Inferior parietal cortex (tissue), 1 donor: ENCODE data around the gene PDGFC.
A peak's percentile ranks its signal among the peaks of the same experiment; 100 is the strongest.

Experiments
- DNase-seq: peaks from one replicate; pipeline ENCODE4 v3.0.0-alpha.2; 2016; ENCODE audit errors: extremely low spot score

PDGFC gene, protein sequence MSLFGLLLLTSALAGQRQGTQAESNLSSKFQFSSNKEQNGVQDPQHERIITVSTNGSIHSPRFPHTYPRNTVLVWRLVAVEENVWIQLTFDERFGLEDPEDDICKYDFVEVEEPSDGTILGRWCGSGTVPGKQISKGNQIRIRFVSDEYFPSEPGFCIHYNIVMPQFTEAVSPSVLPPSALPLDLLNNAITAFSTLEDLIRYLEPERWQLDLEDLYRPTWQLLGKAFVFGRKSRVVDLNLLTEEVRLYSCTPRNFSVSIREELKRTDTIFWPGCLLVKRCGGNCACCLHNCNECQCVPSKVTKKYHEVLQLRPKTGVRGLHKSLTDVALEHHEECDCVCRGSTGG

DNA sequence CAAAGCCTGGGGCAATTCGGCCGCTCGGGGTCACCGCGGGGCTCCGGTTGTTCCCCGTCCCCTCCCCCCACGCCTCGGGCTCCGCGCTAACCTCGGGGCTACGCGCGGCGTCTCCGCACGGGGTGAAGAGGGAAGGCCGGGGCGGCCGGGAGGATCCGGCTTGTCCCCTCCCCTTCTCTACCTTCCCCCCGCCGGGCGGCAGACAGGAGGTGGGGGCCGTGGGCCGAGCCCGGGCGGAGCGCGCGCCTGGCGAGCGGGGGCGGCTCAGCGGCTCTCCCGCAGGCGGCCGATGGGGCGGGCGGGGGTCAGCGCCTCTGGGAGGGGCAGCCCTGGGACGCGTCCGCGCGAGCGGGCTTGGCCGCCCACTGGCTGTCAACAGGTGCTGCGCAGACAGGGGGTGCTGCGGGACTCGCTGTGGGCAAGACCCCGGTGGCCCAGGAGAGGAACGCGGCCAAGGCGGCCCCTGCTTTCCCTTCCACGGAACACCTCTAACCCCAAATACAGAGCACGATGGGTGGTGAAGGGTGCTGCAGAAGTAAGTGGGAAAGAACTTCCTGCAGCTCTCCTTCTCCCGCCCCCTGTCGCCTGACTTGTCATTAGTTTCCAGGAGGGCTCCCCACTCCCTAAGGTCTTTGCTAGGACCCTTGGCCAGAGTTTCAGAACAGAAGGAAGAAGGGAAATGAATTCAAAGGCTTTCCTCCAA lies at the start of gene PDGFC:
TSS of gene PDGFC (minus strand) at position 124 of the 703 bp plus-strand sequence. CDS start 896 bp downstream, outside the sequence.
- peak; percentile 22 for DNase-seq

DNA sequence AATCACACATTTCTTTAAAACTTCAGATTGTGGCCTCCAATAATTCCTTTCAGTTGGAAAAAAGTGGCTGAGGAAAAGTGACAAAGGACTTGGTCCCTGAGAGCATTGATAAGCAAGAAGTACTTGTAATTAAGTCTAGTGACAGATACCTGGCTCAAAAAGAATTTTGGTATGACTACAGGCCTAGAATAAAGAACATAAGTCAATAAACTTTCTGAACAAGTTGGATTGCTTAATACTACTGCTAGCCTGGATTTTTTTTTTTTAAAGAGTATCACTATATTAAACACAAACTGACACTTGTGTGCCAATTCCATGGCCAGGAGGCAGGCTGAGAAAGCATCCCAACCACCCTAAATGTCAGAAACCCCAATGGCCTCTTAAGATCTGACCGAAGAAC lies 49.3 kb upstream of the PDGFC start:
- no peak for DNase-seq

DNA sequence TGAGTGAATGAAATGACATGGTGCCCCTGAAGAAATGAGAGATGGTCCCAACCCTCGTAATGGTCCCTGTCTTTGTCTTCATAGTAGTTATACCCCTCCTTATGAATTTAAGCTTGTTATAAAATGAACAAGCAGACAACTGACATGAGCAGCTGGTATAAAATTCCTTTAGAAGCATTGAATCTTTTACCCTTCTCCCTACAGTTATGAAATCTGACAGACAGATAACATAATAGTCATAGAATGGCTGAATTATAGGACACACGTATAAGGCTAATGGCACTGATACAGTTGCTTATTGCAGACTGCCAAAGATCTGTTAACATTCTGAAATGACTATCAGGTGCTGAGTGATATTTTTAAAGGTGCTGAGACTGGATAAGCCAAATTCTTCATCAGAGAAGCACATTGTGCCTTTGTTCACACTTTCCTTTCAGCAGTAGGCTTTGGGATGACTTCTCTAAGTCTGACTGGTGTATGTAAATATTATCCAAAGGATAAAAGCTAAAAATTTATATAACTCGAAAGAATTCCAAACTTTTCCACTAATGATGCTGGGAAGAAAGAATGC lies 47.4 kb upstream of the PDGFC start:
- no peak for DNase-seq

DNA sequence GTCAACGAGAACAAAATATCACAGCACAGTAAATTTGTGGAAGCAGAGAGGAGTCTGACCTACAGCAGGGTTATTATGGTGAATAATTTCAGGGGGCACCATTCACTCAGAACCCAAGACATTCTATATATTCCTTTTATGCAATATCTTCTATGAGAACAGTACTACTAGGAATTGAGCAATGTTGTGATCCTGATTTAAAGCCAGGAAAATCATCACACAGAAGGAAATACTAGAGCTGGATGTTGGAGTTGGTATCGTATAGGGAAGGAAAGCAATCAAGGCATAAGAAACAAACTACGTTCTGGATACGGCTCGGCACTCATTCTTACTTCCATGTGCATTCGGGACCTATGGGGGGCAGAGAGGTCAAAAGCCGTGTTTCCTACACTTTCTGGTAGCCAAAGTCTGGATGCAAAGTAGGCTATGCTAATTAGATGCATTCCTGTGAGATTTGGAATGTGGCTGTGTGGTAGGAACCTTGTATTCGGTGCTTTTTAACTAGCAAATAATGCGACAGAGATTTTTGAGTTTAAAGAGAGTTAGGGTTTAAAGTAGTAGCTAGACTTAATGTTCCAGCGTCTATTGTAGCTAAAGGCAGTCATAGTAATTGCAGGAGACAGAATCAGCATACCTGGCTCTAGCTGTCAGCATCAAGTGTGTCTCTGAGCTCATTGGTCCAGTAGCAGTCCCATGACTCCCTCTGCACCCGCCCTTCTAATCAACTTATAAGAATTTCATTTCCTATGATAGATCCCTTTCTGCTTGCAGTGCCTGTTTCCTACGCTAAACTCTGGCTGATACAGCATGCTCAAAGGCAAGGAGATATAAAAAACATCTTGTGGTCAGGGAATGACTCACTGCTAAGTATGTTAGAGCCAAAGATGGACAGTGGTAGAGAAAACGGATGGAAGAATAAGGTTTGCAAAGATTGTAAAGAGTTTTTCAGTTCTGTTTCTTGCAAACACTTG lies 43.3 kb upstream of the PDGFC start:
- peak; percentile 19 for DNase-seq

DNA sequence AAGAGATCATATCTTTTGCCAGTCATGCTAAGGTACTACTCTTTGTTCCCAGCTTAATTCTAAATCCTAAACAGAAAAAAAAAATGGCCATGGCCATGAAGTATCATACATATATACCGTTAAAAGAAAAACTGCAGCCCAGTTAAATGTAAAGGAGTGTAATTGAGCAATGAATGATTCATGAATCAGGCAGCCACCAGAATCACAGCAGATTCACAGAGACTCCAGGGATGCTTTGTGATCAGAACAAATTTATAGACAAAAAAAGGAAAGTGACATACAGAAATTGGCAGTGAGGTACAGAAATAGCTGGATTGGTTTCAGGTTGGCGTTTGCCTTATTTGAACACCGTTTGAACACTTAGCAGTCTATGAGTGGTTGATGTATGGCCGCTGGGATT lies 42.1 kb upstream of the PDGFC start:
- no peak for DNase-seq

DNA sequence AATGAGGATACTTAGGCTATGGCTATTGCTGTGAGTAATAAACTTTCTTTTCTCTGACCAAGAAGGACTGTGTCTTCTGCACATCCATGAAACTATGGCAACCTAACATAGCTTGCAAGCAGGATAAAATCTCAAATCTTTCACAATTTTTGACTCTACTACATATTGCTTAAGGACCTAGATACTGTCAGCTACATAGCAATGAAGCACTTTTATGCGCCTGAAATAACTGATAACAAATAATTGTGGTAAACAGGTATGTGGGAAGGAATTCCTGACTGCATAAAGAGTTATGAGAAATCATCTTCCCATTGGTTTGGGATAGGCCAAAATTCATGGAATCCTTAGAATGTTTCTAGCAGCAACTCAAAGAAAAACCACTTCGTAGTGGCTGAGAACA lies 41.2 kb upstream of the PDGFC start:
- no peak for DNase-seq

DNA sequence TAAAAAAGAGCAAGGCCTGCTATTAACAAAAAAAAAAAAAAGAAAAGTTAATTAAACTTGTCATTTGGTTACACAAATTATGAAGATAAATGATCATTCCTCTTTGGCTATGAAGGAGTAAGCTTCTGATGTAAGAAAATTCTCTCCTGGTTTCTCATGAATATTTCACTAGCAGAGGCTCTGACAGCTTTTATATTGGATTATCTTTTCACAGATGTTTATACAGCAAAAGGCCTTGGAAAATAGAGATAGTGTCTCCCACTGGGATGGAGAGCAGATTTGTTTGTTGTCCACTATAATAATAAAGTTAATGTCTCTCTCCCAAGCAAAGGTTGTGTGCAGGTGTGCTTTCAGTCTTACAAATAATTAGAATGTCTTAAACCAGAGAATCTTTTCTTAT lies 40.7 kb upstream of the PDGFC start:
- DNase-seq: no peak

DNA sequence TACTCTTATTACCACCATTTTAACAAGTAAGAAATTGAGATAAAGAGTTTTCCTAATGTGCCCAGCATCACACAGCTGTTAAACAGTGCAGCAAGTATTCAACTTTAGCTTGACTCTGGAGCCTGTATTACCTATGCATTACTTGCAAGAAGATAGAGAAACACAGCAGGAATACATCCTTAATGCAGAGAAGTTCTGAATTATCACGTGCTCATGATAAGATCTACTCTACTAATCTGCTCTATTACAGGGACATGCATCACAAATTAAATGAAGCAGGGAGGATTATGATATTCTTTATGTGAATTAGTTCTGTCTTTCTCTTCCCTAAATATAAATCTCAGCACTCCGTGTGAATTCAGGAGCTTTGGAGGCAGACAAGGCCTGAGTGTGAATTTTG lies 39.0 kb upstream of the PDGFC start:
- no peak for DNase-seq

DNA sequence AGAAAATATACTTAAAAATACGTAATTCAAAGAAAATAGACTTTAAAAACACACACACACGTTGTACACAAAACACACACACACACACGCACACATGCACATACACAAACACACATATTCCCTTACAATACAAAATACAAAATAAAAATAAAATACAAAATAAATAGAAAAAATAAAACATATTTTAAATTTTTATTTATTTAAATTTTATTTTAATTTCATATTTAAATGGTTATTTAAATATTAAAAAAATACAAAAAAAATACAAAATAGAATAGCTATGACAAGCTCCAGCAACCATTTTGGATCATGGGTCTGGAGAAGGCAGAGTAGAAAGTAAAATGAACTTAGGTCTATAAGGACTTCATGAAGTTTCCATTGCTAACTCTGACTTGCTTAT lies 34.2 kb upstream of the PDGFC start:
- DNase-seq: no peak

DNA sequence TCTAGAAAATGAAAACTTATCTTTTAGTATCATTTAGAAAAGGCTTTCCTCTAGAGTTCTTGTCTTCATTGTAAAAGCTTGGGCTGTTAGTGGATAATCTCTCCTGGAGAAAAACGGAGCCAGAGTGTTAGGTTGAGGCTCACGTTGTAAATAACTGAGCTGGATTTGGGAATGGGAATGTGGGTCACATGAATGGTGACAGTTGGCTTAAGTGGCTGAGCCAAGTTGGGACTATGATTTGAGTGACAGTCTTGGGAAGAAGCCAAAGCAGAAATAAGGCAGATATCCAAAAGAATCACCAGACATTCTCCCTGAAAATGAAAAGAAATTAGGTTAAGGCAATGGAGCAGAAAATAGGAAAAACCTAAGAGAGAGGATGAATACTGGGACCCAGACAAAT lies 33.6 kb upstream of the PDGFC start:
- no peak for DNase-seq

DNA sequence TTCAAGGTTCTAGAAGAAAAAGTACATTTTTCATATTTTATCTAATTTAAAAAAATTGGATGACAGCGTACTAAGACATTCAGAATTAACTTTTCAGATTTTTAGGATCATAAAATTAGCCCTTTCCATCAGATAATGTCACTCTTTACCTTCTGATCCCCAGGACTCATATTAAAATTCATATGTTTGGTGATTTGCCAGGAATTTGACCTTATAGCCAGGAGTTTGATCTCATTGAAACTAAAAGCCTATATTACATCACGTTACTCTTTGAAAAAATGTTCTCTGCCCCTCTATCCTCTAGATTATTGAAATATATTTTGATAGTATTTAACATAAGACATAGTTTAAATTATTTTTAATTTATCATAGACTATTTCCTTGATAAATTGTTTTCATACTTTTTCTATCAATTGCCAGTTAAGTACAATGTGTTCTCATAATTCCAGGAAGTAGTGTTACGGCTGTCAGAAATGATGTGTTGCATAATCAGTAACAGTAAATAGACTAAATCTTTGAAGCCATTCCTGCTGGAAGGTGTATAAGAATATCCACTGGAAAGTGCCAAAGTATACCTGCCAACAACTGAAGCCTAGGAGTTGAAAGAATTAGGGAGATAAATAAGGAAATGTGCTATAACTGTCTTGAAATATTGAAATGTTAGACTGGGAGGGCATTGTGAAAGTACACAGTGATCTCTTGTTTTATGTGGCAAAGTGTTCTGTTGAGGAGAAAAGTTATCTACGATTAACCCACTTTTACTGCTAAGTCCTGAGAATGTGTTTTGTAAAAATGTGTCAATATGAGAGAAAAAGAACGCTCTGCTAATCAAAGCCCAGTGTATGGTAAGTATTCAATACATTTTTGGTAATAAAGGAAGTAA lies 32.9 kb upstream of the PDGFC start:
- DNase-seq: no peak

DNA sequence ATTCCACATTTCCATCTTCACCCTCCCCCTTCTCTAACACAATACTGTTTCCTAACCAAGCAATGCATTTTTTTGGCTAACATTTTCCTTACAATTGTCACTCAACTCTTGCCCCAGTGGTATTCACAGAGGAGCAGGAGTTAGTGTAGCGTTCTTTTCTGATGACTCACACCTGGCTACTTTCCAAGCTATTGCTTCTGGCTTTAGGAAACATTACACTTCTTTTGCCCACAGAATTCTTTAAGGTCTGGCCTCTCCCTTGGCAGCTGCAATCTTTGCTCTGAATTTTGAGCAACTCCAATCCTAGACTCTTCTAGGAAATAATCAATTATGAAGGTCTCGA lies 27.5 kb upstream of the PDGFC start:
- no peak for DNase-seq

DNA sequence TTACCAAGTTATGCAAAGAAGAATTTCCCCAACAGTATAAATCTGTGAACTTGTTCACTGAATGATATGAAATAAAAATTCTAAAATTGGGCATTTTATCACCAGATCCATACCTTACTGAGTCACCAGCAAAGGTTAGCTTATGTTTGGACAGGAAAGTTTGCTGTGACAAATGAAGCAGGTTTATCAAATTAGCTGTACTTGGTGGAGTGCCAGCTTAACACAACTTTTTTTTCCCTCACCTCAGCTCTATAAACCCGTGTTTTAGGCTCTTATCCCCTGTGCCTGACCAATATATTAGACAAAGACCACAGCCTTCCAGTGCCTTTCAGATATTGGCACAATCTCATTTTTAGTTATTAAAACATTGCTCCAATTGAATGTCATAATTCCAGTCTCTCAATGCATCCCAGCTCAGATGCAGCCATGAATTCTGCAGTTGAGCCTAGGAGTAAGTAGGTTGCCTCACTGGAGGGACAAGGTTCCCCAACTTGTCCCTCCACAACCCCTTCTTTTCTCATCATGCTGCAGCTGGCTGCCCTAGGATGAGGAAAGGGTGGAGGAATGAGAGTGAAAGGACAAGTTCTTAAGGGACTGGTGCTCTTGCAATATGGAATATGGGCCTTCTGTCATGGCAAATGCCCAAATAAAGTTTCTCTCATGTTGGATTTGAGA lies 27.0 kb upstream of the PDGFC start:
- no peak for DNase-seq

DNA sequence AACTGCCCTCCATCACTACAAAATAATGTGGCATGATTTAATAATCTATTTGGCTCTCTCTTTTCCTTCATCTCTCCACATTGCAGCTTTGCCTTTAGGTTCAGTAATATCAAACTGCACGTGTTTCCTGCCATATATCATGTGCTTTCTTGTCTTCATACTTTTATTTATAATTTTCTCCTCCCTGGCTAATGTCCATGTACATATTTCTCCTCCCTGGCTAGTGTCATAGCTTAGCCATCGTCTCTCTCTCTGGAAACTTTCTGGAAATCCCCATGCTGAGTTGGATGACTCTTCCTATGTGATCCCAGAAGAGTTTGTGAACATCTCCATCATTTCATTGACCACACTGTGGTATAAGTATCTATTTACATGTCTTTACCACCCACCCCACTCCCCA lies 21.3 kb upstream of the PDGFC start:
- no peak for DNase-seq

DNA sequence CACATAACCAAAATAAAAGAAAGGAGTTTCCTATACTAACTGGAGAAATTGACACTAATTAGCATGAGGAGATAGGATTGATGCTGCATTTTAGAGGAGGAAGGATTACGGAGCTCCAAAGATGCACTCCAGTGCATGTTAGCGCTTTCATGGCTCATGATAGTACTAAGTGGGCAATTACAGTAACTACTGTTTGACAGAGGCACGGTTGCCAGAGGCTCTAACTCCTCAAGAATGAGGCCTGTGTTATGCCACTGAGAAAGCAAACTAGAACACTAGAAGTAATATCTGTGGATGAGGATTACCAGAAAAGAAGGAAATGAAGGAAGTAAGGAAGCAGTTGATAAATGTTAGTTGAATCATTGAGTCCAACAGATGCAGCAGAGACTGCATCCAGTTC lies 19.6 kb upstream of the PDGFC start:
- DNase-seq: no peak

DNA sequence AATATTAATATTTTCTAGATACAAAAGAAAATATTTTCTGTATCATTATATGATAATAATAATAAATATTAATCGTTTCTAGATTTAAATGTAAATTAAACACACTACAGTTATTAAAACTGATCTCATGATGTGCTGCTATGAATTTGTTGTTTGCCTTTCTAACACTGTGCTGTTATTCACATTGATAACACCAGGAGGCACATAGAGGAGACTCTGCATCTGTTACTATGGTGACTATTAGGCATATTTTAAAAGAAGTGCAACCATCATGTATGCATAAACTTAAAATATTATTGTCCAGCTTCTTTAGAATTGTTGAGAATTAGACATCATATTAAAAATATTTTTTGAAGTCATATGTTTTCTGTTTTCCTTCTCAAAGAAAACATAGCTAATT lies 11.8 kb upstream of the PDGFC start:
- no peak for DNase-seq

DNA sequence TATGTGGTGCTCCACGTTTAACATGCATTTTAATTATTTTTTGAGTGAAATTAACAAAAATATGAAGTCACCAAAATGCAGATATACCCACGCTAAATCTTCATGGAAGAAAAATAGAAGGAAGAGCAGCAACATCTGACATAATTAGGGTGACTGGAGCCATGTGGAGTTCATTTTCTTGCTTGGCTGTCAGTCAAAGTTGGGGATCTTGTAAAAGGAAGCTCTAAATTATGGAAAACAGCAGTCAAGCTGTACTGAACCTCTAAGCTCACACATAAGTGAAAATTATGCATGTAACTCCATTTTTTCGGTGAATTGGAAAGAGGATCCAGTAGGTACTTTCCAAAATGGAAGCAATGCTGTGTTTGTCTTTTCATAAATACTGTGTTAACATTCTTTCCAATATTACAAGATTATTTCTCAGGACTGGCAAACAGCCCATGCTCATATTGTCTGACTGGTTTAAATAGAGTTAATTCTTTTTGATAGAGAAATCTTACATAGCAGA lies 9.7 kb upstream of the PDGFC start:
- DNase-seq: no peak

DNA sequence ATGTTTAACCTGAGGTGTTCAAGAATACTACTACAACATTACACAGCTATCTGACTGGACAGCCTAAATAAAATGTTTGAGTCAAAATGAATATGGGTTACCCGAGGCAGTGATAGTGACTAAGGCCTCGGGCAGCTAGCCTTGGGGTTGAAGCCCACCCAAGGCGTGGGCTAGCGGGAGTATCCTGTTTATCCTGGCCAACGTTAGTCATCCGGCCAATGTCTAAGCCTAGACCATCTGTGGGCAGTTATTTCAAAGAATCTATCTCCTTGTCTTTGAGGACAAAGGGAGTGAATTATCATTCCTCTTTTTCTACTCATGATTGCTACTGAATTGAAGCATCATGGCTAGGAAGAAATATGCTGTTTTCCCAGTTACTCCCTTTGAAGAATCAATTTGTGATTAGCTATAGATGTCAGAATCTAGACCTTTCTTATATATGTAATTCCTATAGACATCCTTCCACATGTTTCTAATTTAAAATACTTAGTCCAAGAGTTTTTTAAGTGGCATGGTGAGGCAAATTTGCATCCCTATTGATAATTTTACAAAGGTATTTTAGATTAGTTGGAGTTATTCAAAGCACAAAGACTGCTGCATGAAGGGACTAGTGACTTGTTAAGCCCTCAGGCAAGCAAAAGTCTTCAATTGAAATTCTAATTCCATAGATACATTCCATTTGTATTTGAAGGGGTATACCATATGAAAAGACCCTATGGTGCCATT lies 6.0 kb upstream of the PDGFC start:
- no peak for DNase-seq

DNA sequence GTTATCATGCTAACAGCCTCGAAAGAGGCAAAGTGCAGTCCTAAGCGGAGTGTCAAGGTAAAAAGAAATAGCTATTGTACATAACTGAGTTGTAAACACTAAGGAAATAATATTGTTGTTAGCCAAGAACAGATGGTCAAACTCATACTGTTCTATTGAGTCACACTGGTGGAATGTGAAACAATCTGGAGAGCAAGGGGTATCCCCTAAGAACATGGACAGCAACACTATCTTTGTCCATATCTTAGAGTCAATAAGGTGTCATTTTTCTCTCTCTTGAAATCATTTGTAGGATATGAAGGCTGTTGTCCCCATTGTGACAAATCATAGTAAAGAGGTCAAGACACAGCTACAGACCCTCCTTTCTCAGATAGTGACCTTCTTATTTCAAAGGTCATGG lies 4.5 kb upstream of the PDGFC start:
- no peak for DNase-seq

DNA sequence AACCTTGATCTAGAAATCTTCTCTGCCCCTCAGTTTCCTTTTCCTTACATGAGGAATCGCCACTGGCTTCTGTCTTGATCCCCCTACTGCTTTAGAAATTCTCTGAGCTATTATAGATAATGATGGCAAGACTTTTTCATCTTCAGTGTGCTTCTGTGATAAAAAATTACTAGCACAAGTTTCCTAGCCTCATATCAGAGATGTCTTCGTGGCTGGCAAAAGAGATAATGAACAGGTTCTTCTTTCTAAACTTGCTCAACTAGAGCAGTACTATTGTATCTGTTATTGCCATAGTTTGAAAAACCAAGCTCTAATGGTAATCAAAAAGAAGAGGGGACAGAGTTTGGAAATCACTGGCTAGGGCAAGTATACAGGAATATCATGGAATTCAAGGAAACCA lies 4.1 kb upstream of the PDGFC start:
- no peak for DNase-seq
